Right lobe of liver (tissue), 6 donors: ENCODE data around the gene PYGB. TPM values are rescaled to one million over a fixed set of nuclear protein-coding genes. Genes with fewer than 3 reads are reported as not detected.

Experiments
- ATAC-seq, 4 donors: fragments of 200-7000 bp; cut with Tn5 transposase; one replicate each; pipeline ENCODE4 v1.9.1; 2020; ENCODE audit warnings: mild to moderate bottlenecking in 4 of 4, moderate library complexity in 4 of 4
- DNase-seq, 3 donors: peaks; one replicate each; pipeline ENCODE4 v3.0.0-alpha.2; 2020
- H3K27ac ChIP-seq, 3 donors: fragments of 200-600 bp; one replicate each; pipeline ENCODE4 v1.8.0; 2022
- H3K27me3 ChIP-seq, 2 donors: fragments of 200-600 bp; one replicate each; pipeline ENCODE4 v1.8.0; 2022
- H3K36me3 ChIP-seq, 4 donors: fragments of 200-600 bp; sonication (generic) in 1 of 4; one replicate each; pipeline versions ENCODE4 v1.5.1 to v1.8.0; 2017 to 2022; ENCODE audit warnings: control low read depth in 1 of 4
- H3K4me1 ChIP-seq, 4 donors: fragments of 200-600 bp; sonication (generic) in 1 of 4; one replicate each; pipeline versions ENCODE4 v1.5.1 to v1.8.0; 2017 to 2022; ENCODE audit warnings: control low read depth in 1 of 4
- H3K4me3 ChIP-seq, 3 donors: fragments of 200-600 bp; one replicate each; pipeline ENCODE4 v1.8.0; 2022
- H3K9me3 ChIP-seq, 4 donors: fragments of 200-600 bp; sonication (generic) in 1 of 4; one replicate each; pipeline versions ENCODE4 v1.5.1 to v1.8.0; 2017 to 2022; ENCODE audit warnings: control low read depth in 1 of 4
- POLR2A ChIP-seq: fragments of 450-650 bp; IDR thresholded peaks from one replicate; pipeline ENCODE4 v1.6.1; 2017; ENCODE audit warnings: antibody characterized with exemption, mild to moderate bottlenecking
- WGBS: methylation state at CpG from one replicate; pipeline ENCODE4 v1.1.6; 2018; ENCODE audit warnings: low coverage, low lambda C conversion rate; ENCODE audit not compliant: insufficient coverage; ENCODE audit errors: missing lambda C conversion rate; 5-methylcytosine and 5-hydroxymethylcytosine counted together
- intact Hi-C, 2 donors: fragments of 100-400 bp; cut with DNase I; formaldehyde crosslinking; loops; one replicate each; pipeline versions ENCODE4 v1.11.2 to v1.14.1; 2022
- total RNA-seq, 6 experiments: library from RNA; depleted of rRNA in 2 of 6; stranded (reverse); fragments of >200 nt in 2 of 6; fragmentation: NEBNext Ultra II Directional in 3 of 6; extraction: Animal tissue kit (Norgen Biotek cat#: 25700) in 3 of 6; gene quantifications; one replicate each; pipeline versions ENCODE4 v1.1.0 to v1.2.4, GENCODE V29; 2016 to 2023
- TF ChIP-seq, protein P1 (sequence below), 4 donors: fragments of 200-600 bp in 3 of 4; fragments of 450-650 bp in 1 of 4; IDR thresholded peaks; one replicate each; pipeline versions ENCODE4 v1.5.1 to v1.8.0; 2016 to 2022; ENCODE audit warnings: antibody characterized with exemption in 4 of 4, mild to moderate bottlenecking in 2 of 4
- donor health status: DM: no; HTN: yes; CAD: no.
- donor health status: DM: no; HTN: no; CAD: no.
- donor health status: DM: no; HTN: no; CAD: no.
- donor health status: DM: no; HTN: yes; CAD: no.
- donor health status: DM: no; HTN: yes; CAD: no.

PYGB gene
- total RNA-seq, 6 experiments from 2014 or later = 6.6 to 27.4 (median 13.2) TPM

DNA sequence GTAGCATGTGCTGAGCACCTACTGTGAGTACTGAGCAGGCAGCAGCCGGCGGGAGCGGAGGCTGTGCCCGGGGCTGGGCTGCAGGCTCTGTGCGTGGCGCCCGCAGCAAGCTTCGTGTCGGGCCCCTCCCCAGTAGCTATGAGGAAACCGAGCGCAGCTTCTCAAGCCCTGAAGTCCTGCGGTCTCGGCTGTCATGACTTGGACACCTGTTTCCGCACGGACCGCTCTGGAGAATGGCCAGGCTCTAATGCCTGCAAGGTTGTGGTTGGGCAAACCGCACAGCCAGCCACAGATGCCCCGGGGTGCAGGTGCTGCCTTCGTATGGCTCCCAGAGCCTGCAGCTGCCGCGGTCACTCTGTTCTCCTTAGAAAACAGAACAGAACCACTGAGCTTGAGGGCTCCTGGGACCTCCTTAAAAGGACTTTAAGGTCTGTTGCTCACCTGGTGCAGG, 33.7 kb downstream of the PYGB start:
- Histone ChIP-seq H3K4me1 (no peaks in the 10 kb centered on the region), H3K4me3 (no peak overlapping the region), H3K9me3 (no peaks in the 10 kb centered on the region), H3K36me3 (no peaks in the 10 kb centered on the region), H3K27ac (no peak overlapping the region), H3K27me3 (no peaks in the 10 kb centered on the region)
- no peak for ATAC-seq
- TF ChIP-seq, protein P1, sequence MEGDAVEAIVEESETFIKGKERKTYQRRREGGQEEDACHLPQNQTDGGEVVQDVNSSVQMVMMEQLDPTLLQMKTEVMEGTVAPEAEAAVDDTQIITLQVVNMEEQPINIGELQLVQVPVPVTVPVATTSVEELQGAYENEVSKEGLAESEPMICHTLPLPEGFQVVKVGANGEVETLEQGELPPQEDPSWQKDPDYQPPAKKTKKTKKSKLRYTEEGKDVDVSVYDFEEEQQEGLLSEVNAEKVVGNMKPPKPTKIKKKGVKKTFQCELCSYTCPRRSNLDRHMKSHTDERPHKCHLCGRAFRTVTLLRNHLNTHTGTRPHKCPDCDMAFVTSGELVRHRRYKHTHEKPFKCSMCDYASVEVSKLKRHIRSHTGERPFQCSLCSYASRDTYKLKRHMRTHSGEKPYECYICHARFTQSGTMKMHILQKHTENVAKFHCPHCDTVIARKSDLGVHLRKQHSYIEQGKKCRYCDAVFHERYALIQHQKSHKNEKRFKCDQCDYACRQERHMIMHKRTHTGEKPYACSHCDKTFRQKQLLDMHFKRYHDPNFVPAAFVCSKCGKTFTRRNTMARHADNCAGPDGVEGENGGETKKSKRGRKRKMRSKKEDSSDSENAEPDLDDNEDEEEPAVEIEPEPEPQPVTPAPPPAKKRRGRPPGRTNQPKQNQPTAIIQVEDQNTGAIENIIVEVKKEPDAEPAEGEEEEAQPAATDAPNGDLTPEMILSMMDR (IDR thresholded peaks at IDR 0.05) = no peak
- TF ChIP-seq POLR2A = no peak
- 100% methylated on average over 1 of the region's 21 CpGs for WGBS
- intact Hi-C loops = no loop called here
- peak; percentile 18 to 43 (median 38) for DNase-seq

DNA sequence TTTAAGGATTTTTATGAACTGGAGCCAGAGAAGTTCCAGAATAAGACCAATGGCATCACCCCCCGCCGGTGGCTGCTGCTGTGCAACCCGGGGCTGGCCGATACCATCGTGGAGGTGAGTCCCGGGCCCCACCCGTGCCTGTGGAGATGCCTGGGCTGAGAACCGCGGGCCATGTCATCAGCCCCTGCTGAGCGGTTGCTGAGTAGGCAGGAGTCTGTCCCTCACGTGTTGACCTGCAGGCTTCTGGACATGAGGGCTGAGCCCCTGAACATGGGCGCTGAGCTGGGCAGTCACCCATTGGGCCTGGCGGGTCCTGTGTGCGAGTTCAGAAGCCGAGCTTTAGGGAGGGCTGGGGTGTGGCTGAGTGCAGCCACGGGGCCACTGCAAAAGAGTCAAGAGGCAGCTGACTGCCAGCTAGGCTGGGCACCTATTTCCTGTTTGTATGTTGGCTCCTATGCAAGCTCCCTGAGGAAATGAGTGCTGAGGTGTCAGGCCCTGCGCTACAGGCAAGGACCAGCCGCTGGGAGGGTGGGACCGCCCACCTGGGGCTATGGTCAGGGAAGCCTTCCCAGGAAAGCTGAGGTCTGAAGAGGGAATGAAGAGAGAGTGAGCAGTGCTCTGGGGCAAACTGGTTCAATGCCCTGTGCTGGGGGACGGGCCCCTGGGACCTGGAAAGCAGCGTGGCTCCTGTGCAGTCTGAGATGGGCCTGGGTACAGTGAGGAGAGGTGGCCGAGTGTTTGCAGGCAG, 34.3 kb downstream of the PYGB start:
- no peaks in the 10 kb centered on the region for H3K27me3 ChIP-seq
- H3K4me3 ChIP-seq = no peak overlapping the region
- no peak for TF ChIP-seq POLR2A
- TF ChIP-seq, protein P1 (IDR thresholded peaks at IDR 0.05) = no peak
- intact Hi-C loops = no loop called here
- no peaks in the 10 kb centered on the region for H3K4me1 ChIP-seq
- H3K9me3 ChIP-seq = no peaks in the 10 kb centered on the region
- H3K27ac ChIP-seq = no peak overlapping the region
- ATAC-seq (no peak), DNase-seq (peak; percentile 24 to 42 (median 37))
- H3K36me3 ChIP-seq = peaks cover 0 to 4% (median 0%) of the 10 kb centered on the region in 4 donors
- 92% methylated on average over 2 of the region's 22 CpGs for WGBS

DNA sequence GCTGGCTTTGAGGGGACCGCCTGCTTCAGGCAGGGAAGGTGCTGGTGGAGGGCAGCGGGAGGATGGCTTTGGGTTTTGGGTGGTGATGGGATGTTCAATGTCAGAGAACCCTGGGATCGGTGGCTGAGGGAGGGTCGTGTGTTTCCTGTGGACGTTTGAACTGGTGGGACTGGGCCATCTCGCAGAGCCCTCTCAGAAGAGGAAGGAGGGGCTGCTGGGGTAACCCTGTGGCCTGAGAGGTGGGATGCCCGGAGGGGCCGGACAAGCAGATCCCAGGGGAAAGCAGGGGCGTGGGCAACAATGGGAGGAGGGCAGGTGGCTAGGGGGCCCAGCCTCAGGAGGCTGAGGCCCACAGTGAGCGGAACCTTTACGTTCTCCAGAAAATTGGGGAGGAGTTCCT, 34.9 kb downstream of the PYGB start:
- Histone ChIP-seq H3K27me3 (no peaks in the 10 kb centered on the region), H3K4me1 (no peaks in the 10 kb centered on the region), H3K27ac (no peak overlapping the region), H3K4me3 (no peak overlapping the region), H3K9me3 (no peaks in the 10 kb centered on the region), H3K36me3 (peaks cover 0 to 4% (median 0%) of the 10 kb centered on the region in 4 donors)
- ATAC-seq (no peak), DNase-seq (peak; percentile 10 to 38 (median 26))
- intact Hi-C loops = no loop called here
- 89% methylated on average over 8 of the region's 11 CpGs for WGBS
- TF ChIP-seq, protein P1 (IDR thresholded peaks at IDR 0.05) = no peak
- TF ChIP-seq POLR2A = no peak

DNA sequence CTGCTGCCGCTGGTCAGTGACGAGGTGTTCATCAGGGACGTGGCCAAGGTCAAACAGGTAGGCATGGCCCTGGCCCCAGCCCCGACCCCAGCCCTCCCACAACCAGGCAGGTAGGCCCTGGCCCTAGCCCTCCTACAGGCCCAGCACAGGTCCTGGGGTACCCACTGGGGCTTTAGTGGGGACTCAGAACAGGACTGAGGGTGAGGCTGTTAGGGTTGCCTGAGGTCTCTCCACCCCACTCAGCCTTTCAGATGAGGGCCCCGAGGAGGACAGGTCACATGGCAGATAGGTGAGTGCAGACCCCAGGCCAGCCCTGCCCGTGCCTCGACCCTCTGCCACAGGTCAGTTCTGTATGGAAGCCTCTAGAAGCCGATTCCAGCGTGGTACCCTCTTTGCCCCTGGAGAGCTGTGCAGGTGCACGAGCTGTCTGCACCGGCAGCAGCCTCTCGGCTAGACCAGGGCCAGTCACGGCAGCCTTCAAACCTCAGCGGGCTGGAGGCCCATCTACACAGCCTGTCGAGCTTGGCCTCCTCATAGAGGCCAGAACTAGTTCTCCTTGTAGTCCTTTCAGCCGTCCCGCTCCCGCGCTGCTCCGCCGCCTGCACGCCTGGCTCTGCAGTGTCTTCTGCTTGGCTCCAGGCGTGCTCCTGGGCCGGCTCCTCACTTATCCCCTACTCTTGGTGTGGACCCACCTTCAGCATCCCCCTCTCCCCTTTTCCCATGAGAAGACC, 35.5 kb downstream of the PYGB start:
- no peaks in the 10 kb centered on the region for H3K9me3 ChIP-seq
- no peak overlapping the region for H3K4me3 ChIP-seq
- peaks cover 0 to 4% (median 0%) of the 10 kb centered on the region in 4 donors for H3K36me3 ChIP-seq
- H3K27me3 ChIP-seq = no peaks in the 10 kb centered on the region
- TF ChIP-seq, protein P1 (IDR thresholded peaks at IDR 0.05) = no peak
- no peak for TF ChIP-seq POLR2A
- intact Hi-C loops = no loop called here
- WGBS = 84% methylated on average over 7 of the region's 24 CpGs
- no peaks in the 10 kb centered on the region for H3K4me1 ChIP-seq
- ATAC-seq (peak in 1 of 4 donors; percentile 3), DNase-seq (peak; percentile 13 to 38 (median 37))
- H3K27ac ChIP-seq = no peak overlapping the region
